HG02852 (cell line): ENCODE data around the gene CACNA2D3.
"Not testable (repeated sequence)": the region's sequence is repeated elsewhere in the genome, so short reads cannot be mapped to it uniquely, and the experiment has no call there.

Experiments
- ATAC-seq: cut with Tn5 transposase; IDR thresholded peaks from one replicate; pipeline ENCODE4 v1.9.1; 2021; ENCODE audit warnings: mild to moderate bottlenecking, moderate library complexity; ENCODE audit not compliant: unreplicated experiment

Gene CACNA2D3

DNA sequence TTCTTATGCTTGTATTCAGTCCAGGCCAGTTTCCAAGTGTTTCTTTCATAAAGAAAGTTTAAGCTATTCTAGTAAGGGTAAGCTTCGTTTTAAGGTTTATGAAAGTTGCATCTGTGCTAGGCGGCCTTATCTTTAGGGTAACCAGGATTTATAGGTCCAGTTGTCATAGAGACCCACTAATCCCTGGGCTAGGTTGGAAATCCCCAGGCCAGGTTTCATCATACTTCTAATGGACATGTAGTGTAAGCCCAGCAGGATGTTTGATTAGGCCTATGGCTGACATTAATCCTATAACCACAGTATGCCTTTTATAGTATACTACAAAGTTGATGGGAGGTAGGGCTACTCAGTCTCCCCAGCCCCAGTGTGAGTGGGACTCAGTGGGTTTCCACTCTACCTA, 312.4 kb downstream of the CACNA2D3 start:
- no peak for ATAC-seq

DNA sequence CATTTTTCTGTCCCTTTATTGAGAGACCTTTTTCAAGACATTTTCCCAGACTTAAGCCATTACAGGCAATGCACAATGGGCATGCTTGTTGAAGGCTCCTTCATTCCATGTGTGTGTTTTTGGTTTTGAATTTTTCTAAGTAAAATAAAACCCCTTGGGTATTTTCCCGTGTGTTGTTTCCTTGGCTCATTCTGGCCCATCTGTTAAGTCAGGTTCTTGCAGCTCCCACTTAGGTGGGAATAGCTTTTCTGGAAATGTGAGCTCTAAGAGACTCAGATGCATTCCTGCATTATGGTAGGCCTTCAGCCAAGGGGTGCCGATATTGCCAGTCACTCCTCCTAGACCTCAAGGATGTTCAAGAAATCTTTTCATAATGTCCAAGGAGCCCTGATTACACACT, 314.9 kb downstream of the CACNA2D3 start:
- ATAC-seq: no peak

DNA sequence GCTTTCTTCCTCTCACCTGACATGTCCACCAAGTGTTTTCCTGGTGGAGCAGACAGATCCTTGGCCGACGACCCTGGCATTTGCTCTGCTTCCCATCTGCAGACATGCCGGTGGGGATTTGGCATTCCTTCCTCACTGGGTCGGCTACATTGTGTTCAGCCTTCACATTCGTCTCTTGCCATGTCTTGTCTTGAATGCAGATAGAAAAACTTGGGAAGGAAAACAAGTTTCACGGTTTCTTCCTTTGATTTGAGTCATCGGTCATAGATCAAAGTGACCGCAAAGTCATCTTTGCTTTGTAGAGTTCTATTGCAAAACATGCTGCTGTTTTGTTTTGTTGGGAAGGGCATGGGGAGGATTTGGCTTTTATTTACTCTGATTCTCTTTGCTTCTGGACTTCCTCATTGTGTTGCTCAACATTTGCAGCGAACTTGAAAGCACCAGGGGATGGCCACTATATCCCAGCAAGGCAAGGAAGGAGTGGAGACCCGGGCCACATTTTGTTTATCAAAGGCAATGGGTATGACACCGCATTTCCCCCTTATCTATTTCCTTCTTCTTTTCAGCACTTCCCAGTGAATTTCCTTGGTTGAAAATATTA, 321.3 kb downstream of the CACNA2D3 start:
- ATAC-seq: no peak

DNA sequence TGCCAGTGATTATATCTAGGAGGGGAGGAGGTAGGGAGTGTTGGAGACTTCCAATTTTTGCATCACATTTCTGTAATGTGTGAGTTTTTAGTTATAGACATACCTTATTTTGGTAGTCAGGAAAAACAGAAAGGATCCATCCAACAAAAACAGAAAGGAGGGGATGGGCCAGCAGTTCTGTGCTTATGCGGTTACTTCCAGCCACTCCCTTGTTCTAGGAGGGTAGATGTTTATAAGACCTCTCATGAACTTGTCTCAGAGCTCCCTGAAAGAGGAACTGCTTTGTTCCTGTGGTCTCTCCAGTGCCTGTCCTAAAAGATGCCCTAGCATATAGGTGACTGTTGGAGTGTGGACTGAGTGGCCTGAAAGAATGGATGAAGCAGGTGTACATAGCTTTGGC, 323.3 kb downstream of the CACNA2D3 start:
- ATAC-seq: no peak

DNA sequence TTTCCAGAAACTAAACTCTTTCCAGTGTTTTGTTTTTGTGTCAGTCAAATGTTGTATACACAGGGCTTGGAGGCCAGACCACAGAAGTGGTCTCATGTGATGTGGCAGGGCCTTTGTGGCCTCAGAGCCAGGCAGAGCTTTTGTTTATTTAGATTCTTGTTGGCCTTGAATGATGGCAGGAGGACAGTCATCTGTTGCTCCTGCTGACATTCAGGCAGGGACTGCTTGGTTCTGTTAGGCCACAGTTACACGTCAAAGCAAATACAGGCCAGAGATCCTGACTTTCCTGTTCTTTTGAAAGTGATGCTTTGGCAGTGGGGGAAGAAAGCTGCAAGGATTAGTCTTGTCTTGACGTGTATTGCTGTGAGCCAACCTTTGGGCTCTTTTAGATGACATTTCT, 325.1 kb downstream of the CACNA2D3 start:
- no peak for ATAC-seq

DNA sequence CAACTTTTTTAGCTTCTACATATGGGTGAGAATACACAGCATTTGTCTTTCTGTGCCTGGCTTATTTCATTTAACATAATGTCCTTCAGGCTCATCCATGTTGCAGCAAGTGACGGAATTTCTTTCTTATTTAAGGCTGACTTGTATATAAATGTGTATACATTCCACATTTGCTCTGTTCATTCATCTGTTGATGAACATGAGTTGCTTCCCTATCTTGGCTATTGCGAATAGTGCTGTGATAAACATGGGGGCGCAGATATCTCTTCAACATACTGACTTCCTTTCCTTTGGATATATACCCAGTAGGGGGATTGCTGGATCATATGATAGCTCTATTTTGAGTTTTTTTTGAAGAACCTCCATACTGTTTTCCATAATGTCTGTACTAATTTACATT, 332.5 kb downstream of the CACNA2D3 start:
- no peak for ATAC-seq

DNA sequence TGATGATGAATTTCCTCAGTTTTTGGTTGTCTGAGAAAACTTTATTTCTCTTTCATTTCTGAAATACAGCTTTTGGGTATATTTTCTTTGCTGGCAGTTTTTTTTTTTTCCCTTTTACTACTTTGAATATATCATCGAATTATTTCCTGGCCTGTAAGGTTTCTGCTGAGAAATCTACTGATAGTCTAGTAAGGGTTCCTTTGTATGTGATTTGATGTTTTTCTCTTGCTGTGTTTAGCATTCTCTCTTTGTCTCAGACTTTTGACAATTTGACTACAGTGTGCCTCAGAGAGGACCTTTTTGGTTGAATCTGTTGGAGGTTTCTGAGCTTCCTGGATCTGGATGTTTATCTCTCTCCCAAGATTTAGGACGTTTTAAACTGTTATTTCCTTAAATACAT, 336.0 kb downstream of the CACNA2D3 start:
- no peak for ATAC-seq

DNA sequence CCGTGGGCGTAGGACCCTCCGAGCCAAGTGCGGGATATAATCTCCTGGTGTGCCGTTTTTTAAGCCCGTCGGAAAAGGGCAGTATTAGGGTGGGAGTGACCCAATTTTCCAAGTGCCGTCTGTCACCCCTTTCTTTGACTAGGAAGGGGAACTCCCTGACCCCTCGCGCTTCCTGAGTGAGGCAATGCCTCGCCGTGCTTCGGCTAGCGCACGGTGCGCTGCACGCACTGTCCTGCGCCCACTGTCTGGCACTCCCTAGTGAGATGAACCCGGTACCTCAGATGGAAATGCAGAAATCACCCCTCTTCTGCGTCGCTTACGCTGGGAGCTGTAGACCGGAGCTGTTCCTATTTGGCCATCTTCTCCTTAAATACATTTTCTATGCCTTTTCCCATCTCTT, 342.2 kb downstream of the CACNA2D3 start:
- not testable (repeated sequence) for ATAC-seq

DNA sequence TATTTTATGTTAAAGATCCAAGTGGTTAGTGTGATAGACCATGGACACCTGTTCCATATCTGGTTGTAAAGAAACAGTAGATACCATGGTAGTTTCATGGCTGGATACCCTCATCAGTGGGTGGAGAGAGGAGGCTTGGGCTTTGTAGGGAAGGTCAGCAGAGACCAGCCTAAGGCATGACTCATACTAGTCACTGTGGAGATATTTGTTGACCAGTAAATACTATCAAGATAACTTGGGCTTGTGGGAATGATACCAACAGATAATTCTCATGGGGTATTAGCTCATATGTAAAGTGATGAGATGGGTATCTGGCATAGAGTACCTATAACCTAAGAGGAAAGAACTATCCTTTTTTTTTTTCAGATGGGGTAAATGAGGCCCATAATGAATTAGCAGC, 354.5 kb downstream of the CACNA2D3 start:
- ATAC-seq: no peak

DNA sequence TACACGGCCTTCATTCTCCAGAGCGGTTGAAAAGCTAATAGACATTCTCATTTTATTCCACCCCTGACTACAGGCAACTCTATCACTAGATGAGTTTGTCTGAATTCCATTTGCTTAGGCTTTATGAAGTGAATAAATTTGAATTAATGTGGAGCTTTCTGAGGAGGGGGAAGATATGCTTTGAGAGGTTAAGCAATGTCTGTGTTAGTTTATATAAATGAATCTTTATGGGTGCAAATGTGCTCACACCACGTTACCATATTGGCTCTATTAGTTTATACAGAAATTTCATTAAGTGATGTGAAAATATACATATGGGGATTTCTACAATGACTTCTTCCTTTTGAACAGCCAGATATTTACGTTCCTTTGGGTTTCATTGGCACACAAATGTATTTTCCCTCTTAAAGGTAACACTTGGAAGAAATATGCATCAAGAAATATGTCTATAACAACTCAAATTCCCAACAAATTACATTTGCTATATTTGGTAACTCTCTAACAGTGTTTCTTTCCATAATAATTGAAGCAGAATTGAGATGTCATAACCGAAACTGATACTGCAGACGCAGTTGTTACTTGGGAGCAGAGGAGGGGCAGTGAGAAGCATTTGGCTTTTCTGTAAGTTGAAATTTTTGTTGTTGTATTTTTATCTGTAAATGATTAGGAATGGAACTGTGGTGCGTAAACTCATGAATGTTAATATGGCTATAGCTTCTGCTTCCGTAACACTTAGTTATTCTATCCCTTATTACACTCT, 359.4 kb downstream of the CACNA2D3 start:
- ATAC-seq: no peak

DNA sequence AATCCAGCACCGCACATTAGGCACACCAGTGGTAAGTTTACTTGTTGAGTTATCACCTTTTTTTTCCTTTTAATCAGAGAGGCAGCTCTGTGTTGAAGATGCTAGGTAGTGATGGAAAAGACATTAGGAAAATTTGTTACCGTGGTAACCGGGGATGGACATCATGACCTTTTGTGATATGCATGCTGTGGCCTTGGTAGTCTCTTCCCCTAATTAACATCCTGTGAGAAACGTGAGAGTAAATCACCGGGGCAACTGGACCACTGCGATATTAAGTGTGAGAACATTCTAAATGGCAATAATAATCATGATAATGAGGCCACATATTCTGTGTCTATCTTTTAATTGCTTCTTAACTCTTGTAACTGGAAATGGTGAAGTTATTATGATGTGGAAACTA, 362.0 kb downstream of the CACNA2D3 start:
- no peak for ATAC-seq

DNA sequence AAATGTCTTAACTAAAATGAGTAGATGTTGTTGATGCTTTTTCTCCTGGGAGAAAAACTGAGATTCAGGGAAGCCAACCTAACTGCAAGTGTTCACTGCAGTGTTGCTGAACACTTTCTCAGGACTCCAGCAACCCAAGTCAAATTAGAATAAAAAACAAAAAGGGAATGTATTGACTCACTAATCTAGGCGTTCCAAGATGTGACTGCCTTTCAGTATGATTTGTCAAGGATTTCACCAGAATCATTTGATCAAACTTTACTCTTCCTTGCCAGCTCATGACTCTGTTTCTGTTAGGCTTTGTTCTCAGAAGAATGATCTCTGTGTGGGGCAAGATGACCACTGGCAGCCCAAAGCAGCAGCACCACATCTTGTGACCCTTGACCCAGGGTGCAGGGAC, 364.0 kb downstream of the CACNA2D3 start:
- ATAC-seq: no peak

DNA sequence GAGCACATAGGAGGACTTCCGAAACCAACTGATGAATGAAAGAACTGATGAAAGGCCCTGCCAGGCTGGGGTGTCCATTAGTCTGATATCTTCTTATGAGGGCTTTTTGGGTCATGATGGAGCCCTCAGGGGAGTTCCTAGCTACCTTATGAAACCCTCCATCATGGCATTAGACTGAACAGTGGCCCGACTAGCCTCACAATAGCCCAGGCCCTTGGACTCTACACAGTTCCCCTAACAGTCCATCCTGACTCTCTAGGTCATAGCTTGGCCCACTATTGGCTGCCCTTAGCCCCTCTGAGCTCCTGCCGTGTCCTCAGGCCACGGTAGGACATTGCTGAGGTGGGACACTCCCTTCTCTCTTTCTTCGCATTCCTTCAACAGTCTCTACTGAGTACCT, 365.9 kb downstream of the CACNA2D3 start:
- no peak for ATAC-seq

DNA sequence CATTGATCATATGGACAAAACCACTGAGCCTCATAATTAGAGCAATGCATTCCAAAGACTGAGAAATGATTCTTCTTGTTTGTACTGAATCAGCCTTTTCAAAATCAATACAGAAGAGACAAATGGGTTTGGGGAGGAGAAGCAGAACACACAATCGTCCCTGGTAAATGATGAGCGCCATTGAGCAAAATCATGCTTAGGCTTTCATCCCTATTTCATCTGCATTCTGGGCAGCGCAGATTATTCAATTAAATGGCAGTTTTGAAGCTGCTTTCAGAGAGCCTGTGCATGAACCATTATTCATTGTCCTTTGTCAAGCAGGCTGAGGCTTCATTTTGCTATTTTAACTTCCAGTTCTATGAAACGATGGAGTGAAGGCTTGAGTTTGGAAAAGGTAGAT, 371.9 kb downstream of the CACNA2D3 start:
- no peak for ATAC-seq

DNA sequence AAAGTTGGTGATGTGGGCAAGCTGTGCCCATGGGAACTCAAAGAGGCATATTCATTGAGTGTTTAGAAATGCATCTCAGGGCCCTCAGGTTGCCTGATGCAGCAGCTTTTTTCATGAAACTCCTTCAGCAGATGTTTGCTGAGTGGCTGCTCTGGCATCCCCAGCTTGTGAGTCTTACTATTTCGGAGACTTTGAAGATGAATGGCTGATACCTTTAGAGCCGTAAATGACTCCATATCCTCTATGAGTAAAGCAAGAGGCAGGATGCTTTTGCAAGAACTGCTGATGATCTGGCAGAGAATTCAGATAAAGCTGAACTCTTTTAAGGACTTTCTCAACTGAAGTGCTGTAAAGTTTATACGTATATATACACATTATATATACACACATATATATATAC, 384.3 kb downstream of the CACNA2D3 start:
- ATAC-seq: no peak

DNA sequence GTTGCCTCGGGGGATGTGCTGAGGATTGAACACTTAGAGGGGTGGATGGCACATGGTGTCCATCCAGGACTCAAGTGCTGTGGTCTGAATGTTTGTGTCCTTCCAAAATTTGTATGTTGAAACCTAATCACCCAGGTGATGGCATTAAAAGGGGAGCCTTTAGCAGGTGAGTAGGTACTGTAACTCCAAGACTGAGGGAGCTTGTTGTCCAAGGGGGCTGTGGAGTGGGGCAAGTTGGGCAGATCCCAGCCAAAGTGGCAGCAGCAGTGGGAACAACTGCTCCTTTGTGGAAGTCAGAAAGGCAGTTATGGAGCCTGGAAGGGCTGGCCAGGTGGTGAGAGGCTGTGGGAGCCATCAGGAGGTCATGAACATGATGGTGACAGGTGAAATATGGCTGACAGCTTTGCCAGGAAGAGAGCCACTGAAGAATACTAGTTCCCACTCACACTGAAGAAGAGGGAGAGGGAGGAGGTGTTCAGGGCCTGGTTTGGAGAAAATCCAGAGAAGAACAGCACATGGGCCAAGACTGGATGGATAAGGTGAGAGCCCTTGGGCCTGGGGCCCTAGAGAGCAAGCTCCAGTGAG, 385.6 kb downstream of the CACNA2D3 start:
- no peak for ATAC-seq

DNA sequence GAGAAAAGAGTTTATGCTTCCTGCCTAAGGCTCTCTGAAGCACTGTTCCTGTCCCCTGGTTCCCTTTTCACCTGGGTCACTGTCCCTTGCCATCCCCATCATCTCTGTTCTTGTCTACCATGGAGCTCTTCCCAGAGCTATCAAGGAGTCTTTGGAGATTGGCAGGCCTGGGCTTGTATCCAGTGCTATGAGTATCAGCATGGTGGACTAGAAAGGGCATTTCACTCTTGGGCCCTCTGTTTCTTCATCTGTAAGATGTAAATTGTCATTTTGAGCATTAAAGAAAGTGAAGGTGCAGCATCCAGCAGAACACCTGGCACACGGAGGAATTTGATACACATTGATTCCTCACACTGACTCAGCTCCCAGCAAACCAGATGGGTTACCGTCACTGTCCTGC, 388.2 kb downstream of the CACNA2D3 start:
- ATAC-seq: no peak

DNA sequence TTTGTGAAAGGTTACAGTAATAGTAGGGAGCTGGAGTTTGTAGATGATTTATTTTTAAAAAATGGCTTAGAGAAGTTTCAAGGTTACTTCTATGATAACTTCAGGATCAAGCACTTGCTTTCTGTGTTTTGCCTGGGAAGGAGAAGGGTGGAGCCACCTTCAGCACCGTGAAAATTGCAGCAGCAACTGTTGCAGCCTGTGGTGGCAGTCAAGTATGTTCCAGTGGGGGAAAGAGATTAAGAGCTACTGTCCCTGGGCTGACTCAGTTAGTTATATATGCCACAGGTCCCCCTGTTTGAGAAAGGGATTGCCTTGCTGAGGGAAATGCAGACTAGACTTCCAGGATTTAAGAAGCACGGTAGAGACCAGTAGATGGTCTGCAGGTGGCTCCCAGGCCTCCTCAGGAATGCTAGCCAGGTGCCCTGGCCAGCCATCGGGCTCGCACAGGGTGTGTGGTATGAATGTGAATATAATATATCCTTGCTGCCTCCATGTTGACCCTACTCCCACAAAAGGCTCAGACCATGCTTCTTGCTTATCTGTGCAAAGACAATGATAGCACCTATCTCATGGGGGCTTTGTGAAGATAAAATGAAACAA, 389.5 kb downstream of the CACNA2D3 start:
- ATAC-seq: no peak

DNA sequence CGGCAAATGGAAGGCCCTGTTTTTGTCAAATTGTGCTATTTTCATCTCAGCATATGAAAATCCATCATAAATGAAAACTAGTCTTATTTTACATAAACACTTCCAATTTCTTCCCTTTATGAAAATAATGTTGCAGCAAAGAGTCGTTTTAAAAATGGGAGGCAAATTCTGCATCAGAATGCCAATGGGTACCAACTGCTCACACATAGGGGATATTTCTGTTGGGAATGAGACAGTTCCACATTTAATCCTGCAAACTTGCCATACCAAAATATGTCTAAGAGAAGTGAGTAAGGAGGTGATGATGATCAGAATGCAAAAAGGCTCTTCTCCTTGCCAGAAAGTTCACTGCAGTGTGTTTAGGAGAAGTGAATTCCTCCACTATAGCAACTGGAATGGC, 391.7 kb downstream of the CACNA2D3 start:
- no peak for ATAC-seq

DNA sequence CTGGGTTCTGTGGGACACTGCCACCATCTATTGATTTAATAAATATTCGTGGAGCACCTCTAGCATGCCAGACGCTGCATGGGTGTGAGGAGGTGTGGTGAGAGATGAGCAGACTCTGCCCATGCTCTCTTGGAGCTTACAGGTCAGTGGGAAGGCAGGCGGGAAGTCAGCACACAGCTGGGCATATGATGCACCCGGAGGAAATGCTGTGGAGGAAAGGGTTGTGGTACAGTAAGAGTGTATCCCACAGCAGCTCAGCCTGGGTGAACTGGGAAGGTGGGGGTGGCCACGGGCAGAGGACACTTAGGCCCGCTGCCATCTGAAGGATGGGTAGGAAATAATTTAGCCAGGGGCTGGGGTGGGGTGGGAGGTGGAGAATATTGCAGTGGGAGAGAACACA, 392.1 kb downstream of the CACNA2D3 start:
- ATAC-seq: no peak

DNA sequence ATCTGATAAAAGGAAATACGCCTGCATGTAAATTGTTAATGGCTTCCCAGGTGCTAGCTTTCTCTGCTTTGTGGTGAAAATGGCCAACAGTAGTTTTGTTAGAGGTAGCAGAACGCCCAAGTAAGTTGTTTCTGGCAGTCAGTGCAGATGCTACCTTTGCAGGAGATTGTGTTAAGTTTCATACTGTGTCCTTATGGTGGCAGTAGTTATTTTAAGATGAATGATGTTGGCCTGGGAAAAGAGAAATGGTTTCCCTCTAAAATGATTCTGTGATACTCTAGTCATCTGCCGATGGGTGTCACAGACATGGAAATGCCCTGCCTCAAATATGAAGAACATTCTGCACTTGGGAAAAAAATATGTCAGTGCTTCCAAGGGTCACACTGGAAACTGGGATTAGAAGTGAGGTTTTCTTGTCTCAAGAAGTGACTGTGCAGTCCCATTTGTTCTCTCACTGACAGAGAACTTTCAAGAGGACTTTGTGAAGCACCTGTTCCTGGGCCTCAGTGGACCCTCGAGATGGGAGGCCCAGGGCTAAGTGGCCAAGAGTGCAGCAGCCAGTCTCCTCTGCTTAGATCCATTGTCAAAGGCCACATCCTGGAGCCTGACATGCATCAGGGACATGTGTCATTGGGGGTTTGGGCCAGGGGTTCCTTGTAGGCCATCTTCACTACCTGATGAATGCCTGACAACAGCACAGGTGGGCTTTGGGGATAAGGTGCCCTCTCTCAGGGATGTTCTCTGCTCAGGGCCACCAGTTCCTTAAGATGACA, 393.3 kb downstream of the CACNA2D3 start:
- ATAC-seq: no peak
